ENCODE data around the gene INAVA.

INAVA gene

DNA sequence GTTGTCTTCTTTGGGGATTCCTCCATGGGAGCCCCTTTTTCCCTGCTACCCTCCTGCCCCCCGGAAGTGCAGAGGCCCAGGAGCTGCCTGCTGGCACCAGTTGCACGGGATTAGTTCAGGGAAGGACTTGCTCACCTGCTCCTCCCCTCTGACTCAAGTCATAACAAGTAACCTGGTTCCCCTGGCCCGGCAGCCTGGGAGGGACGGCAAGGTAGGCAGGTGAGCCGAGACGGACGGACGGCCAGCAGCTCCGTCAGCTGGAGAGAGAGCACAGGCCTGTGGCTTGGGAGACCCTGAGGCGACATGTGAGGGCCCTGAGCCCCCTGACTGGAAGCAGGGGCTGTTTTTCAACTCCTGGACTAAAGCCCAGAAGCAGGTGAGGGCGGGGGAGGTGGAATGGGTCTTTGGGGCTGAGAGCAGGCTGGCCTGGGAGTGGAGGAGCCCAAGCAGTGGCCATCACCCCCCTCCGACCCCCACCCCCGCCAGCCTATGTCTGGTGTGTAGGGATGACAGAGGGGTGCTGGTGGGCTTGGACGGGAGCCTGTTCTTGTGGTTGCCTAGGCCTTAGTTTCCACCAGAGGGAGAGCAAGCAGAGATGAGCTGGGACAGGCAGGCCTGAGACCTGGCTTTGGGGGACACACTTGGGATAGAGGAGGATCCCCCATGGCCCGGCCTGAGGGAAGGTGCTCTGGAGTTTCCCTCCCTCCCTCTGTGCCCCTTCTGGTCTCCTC lies at the start of gene INAVA:
INAVA (plus strand) TSS at position 189 of the 731 bp plus-strand sequence. CDS start 3,501 bp downstream, outside the sequence.
- DNase-seq (ENCODE audit: low read depth): no peak
- TF ChIP-seq CTCF (IDR thresholded peaks at IDR 0.05; ENCODE audit: low read depth, low read length, missing control alignments): no peak
- no peak within 1 kb of the TSS for H3K4me3 ChIP-seq (ENCODE audit: low read depth, low read length)
- in situ Hi-C loops (cut with HindIII; ENCODE audit: low sequenced_read_pairs): no loop called here

GRCh38 chr1:200845360-200845759 lies 49.3 kb upstream of the INAVA start:
- DNase-seq (ENCODE audit: low read depth): no peak
- no peak for TF ChIP-seq CTCF (IDR thresholded peaks at IDR 0.05; ENCODE audit: low read depth, low read length, missing control alignments)
- in situ Hi-C loops (cut with HindIII; ENCODE audit: low sequenced_read_pairs): no loop called here
- H3K4me3 ChIP-seq (ENCODE audit: low read depth, low read length): no peak overlapping the region

- H3K4me3 ChIP-seq (ENCODE audit: low read depth, low read length): no peak overlapping the region
- no peak for TF ChIP-seq CTCF (IDR thresholded peaks at IDR 0.05; ENCODE audit: low read depth, low read length, missing control alignments)
- in situ Hi-C loops (cut with HindIII; ENCODE audit: low sequenced_read_pairs): no loop called here
- DNase-seq (ENCODE audit: low read depth): no peak
Measured at GRCh38 chr1:200846398-200846797, 48.3 kb upstream of the INAVA start.

- no peak for DNase-seq (ENCODE audit: low read depth)
- in situ Hi-C loops (cut with HindIII; ENCODE audit: low sequenced_read_pairs): no loop called here
- TF ChIP-seq CTCF (IDR thresholded peaks at IDR 0.05; ENCODE audit: low read depth, low read length, missing control alignments): no peak
- no peak overlapping the region for H3K4me3 ChIP-seq (ENCODE audit: low read depth, low read length)
Measured at GRCh38 chr1:200849430-200849829, 45.3 kb upstream of the INAVA start.

GRCh38 chr1:200850554-200850953 lies 44.1 kb upstream of the INAVA start:
- in situ Hi-C loops (cut with HindIII; ENCODE audit: low sequenced_read_pairs): no loop called here
- H3K4me3 ChIP-seq (ENCODE audit: low read depth, low read length): no peak overlapping the region
- no peak for DNase-seq (ENCODE audit: low read depth)
- no peak for TF ChIP-seq CTCF (IDR thresholded peaks at IDR 0.05; ENCODE audit: low read depth, low read length, missing control alignments)

GRCh38 chr1:200856716-200857357 lies 37.9 kb upstream of the INAVA start:
- H3K4me3 ChIP-seq (ENCODE audit: low read depth, low read length): no peak overlapping the region
- TF ChIP-seq CTCF (IDR thresholded peaks at IDR 0.05; ENCODE audit: low read depth, low read length, missing control alignments): no peak
- no peak for DNase-seq (ENCODE audit: low read depth)
- in situ Hi-C loops (cut with HindIII; ENCODE audit: low sequenced_read_pairs): no loop called here

Measured in astrocyte of the cerebellum (primary cell).